Activated CD8-positive, alpha-beta T cell treated with anti-CD3 and anti-CD28 coated beads for 36 hours (primary cell): Measurements from ENCODE around the gene ROR2. TPM values are rescaled to one million over a fixed set of nuclear protein-coding genes. Genes with fewer than 3 reads are reported as not detected.
"Not testable (repeated sequence)": the region's sequence is repeated elsewhere in the genome, so short reads cannot be mapped to it uniquely, and the experiment has no call there.

Experiments
- ATAC-seq: fragments of 200-7000 bp; cut with Tn5 transposase; one replicate; pipeline ENCODE4 v1.10.0; 2021; ENCODE audit warnings: mild to moderate bottlenecking, moderate library complexity
- CTCF ChIA-PET: fragments of 350-600 bp; sonication (Branson Sonifier 250); formaldehyde crosslinking; loops from one replicate; lab custom pipeline; 2021; ENCODE audit warnings: antibody characterized with exemption; lab: Charles Lee
- POLR2A ChIA-PET: fragments of 350-600 bp; sonication (Branson Sonifier 250); formaldehyde crosslinking; loops from one replicate; lab custom pipeline; 2021; ENCODE audit warnings: antibody characterized with exemption; lab: Charles Lee
- DNase-seq: peaks from one replicate; pipeline ENCODE4 v3.0.0-alpha.2; 2020
- H3K27ac Mint-ChIP-seq: one replicate; pipeline ENCODE4 v1.8.0; 2021; ENCODE audit warnings: mild to moderate bottlenecking, mixed read lengths
- H3K27me3 Mint-ChIP-seq: one replicate; pipeline ENCODE4 v1.8.0; 2021; ENCODE audit warnings: mixed read lengths
- H3K36me3 Mint-ChIP-seq: one replicate; pipeline ENCODE4 v1.8.0; 2021; ENCODE audit warnings: low read depth, mixed read lengths
- H3K4me1 Mint-ChIP-seq: one replicate; pipeline ENCODE4 v1.8.0; 2021; ENCODE audit warnings: low read depth, mixed read lengths
- H3K4me3 Mint-ChIP-seq: one replicate; pipeline ENCODE4 v1.8.0; 2021; ENCODE audit warnings: mild to moderate bottlenecking, moderate library complexity, mixed read lengths
- H3K9me3 Mint-ChIP-seq: one replicate; pipeline ENCODE4 v1.8.0; 2021; ENCODE audit warnings: mixed read lengths
- CTCF ChIP-seq: fragments of 200-600 bp; IDR thresholded peaks from one replicate; pipeline ENCODE4 v1.8.0; 2022; ENCODE audit warnings: antibody characterized with exemption, mild to moderate bottlenecking
- intact Hi-C: fragments of 100-400 bp; cut with micrococcal nuclease; formaldehyde crosslinking; loops from one replicate; pipeline ENCODE4 v1.10.0; 2022
- total RNA-seq, 2 experiments: library from RNA; stranded (reverse); gene quantifications; one replicate each; pipeline ENCODE4 v1.2.3, GENCODE V29; 2021

The ROR2 gene
- total RNA-seq, 2 experiments from 2014 or later = not detected

GRCh38 chr9:91800473-91801030 lies 149.5 kb downstream of the ROR2 start:
- DNase-seq (no peak), ATAC-seq (no peak)
- ChIA-PET POLR2A (no interaction called here), CTCF (no interaction called here)
- Mint-ChIP-seq H3K27ac (no peak overlapping the region), H3K36me3 (no peaks in the 10 kb centered on the region), H3K4me3 (no peak overlapping the region), H3K9me3 (no peaks in the 10 kb centered on the region), H3K4me1 (peaks cover 13% of the 10 kb centered on the region), H3K27me3 (no peaks in the 10 kb centered on the region)
- intact Hi-C loops = no loop called here
- TF ChIP-seq CTCF = no peak

GRCh38 chr9:91799113-91799744 lies 150.8 kb downstream of the ROR2 start:
- ChIA-PET POLR2A (no interaction called here), CTCF (no interaction called here)
- no peaks in the 10 kb centered on the region for H3K9me3 Mint-ChIP-seq
- no peaks in the 10 kb centered on the region for H3K36me3 Mint-ChIP-seq
- intact Hi-C loops = no loop called here
- peaks cover 13% of the 10 kb centered on the region for H3K4me1 Mint-ChIP-seq
- ATAC-seq = no peak
- DNase-seq = no peak
- H3K4me3 Mint-ChIP-seq = no peak overlapping the region
- H3K27ac Mint-ChIP-seq = peak overlapping the region; percentile 73
- TF ChIP-seq CTCF = no peak
- no peaks in the 10 kb centered on the region for H3K27me3 Mint-ChIP-seq

GRCh38 chr9:91798273-91799112 lies 151.5 kb downstream of the ROR2 start:
- H3K36me3 Mint-ChIP-seq, H3K27me3 Mint-ChIP-seq, H3K4me3 Mint-ChIP-seq, POLR2A ChIA-PET, CTCF ChIA-PET, H3K9me3 Mint-ChIP-seq, intact Hi-C loops: not testable (repeated sequence)
- ATAC-seq = peak; percentile 67
- peak; percentile 56 for DNase-seq
- H3K4me1 Mint-ChIP-seq = peaks cover 13% of the 10 kb centered on the region
- H3K27ac Mint-ChIP-seq = peak overlapping the region; percentile 73

GRCh38 chr9:91797517-91797916 lies 152.5 kb downstream of the ROR2 start:
- intact Hi-C loops, ATAC-seq, H3K27me3 Mint-ChIP-seq, H3K27ac Mint-ChIP-seq, H3K9me3 Mint-ChIP-seq, CTCF ChIA-PET, POLR2A ChIA-PET, H3K36me3 Mint-ChIP-seq, DNase-seq, H3K4me3 Mint-ChIP-seq: not testable (repeated sequence)
- peaks cover 13% of the 10 kb centered on the region for H3K4me1 Mint-ChIP-seq

GRCh38 chr9:91796516-91796915 lies 153.5 kb downstream of the ROR2 start:
- H3K9me3 Mint-ChIP-seq, intact Hi-C loops, POLR2A ChIA-PET, H3K4me3 Mint-ChIP-seq, H3K27me3 Mint-ChIP-seq, H3K27ac Mint-ChIP-seq, H3K36me3 Mint-ChIP-seq, CTCF ChIA-PET: not testable (repeated sequence)
- peaks cover 13% of the 10 kb centered on the region for H3K4me1 Mint-ChIP-seq
- ATAC-seq (peak; percentile 75), DNase-seq (peak; percentile 63)

GRCh38 chr9:91795598-91796241 lies 154.3 kb downstream of the ROR2 start:
- DNase-seq (no peak), ATAC-seq (no peak)
- Mint-ChIP-seq H3K27me3 (no peaks in the 10 kb centered on the region), H3K36me3 (no peaks in the 10 kb centered on the region), H3K4me3 (no peak overlapping the region), H3K9me3 (no peaks in the 10 kb centered on the region), H3K4me1 (peaks cover 13% of the 10 kb centered on the region), H3K27ac (no peak overlapping the region)
- ChIA-PET CTCF (interaction anchor here (0.6 to 1.1 kb wide), 2 partner anchors 30 to 154 kb away, joined by 3 read pairs; partner anchors contain the start of gene ROR2), POLR2A (interaction anchor here (0.7 kb wide), 1 partner anchor 367 kb away, joined by 3 read pairs; no protein-coding TSS in a partner anchor)
- no peak for TF ChIP-seq CTCF
- intact Hi-C loops = no loop called here

- H3K36me3 Mint-ChIP-seq, H3K4me3 Mint-ChIP-seq, H3K27me3 Mint-ChIP-seq, H3K27ac Mint-ChIP-seq, ATAC-seq, DNase-seq, H3K9me3 Mint-ChIP-seq, H3K4me1 Mint-ChIP-seq, intact Hi-C loops: not testable (repeated sequence)
- ChIA-PET CTCF (interaction anchor here (1.5 kb wide), 1 partner anchor 18 kb away, joined by 3 read pairs; no protein-coding TSS in a partner anchor), POLR2A (interaction anchor here (0.7 kb wide), 1 partner anchor 1592 kb away, joined by 3 read pairs; no protein-coding TSS in a partner anchor)
Observed at GRCh38 chr9:91793371-91793770, 156.7 kb downstream of the ROR2 start.
